Mucosa of stomach (tissue), 1 donor: ENCODE measurements around the gene PPIB.

ENCODE experiments used
- H3K27me3 ChIP-seq: one replicate; pipeline ENCODE4 v1.7.0; 2013; ENCODE audit warnings: mild to moderate bottlenecking, low read length; ENCODE audit not compliant: control insufficient read depth, insufficient read depth
- H3K36me3 ChIP-seq: one replicate; pipeline ENCODE4 v1.7.0; 2013; ENCODE audit warnings: low read length; ENCODE audit not compliant: control insufficient read depth, insufficient read depth
- H3K4me1 ChIP-seq: one replicate; pipeline ENCODE4 v1.7.0; 2013; ENCODE audit warnings: mild to moderate bottlenecking, low read length; ENCODE audit not compliant: control insufficient read depth, insufficient read depth
- H3K4me3 ChIP-seq: one replicate; pipeline ENCODE4 v1.7.0; 2013; ENCODE audit warnings: low read length
- H3K9ac ChIP-seq: one replicate; pipeline ENCODE4 v1.7.0; 2013; ENCODE audit warnings: mild to moderate bottlenecking, low read length, moderate library complexity
- H3K9me3 ChIP-seq: one replicate; pipeline ENCODE4 v1.7.0; 2013; ENCODE audit warnings: mild to moderate bottlenecking, low read length, moderate library complexity; ENCODE audit not compliant: control insufficient read depth
- donor health status: Pancreatic carcinoma.

The PPIB gene

GRCh38 chr15:64180235-64180824 is 17.5 kb upstream of the PPIB start:
- Histone ChIP-seq H3K9ac (no peak overlapping the region), H3K4me1 (no peaks in the 10 kb centered on the region), H3K36me3 (peaks cover 4% of the 10 kb centered on the region), H3K27me3 (no peaks in the 10 kb centered on the region), H3K9me3 (no peaks in the 10 kb centered on the region), H3K4me3 (no peak overlapping the region)

- Histone ChIP-seq H3K36me3 (peaks cover 3% of the 10 kb centered on the region), H3K9ac (no peak overlapping the region), H3K4me1 (peaks cover 23% of the 10 kb centered on the region), H3K27me3 (no peaks in the 10 kb centered on the region), H3K4me3 (no peak overlapping the region), H3K9me3 (no peaks in the 10 kb centered on the region)
Measured at GRCh38 chr15:64166102-64166890, 3.5 kb upstream of the PPIB start.

- peaks cover 31% of the 10 kb centered on the region for H3K4me1 ChIP-seq
- peaks cover 9% of the 10 kb centered on the region for H3K36me3 ChIP-seq
- no peak overlapping the region for H3K4me3 ChIP-seq
- H3K9ac ChIP-seq, result no peak overlapping the region
- no peaks in the 10 kb centered on the region for H3K27me3 ChIP-seq
- no peaks in the 10 kb centered on the region for H3K9me3 ChIP-seq
Measured at GRCh38 chr15:64164436-64164835, 1.6 kb upstream of the PPIB start.

- peaks cover 9% of the 10 kb centered on the region for H3K36me3 ChIP-seq
- peaks cover 31% of the 10 kb centered on the region for H3K4me1 ChIP-seq
- peak overlapping the region; percentile 63 for H3K9ac ChIP-seq
Measured at GRCh38 chr15:64163659-64164362, 989 bp upstream of the PPIB start.

GRCh38 chr15:64162478-64162868 is 349 bp downstream of the PPIB start:
- peak overlapping the region; percentile 77 for H3K9ac ChIP-seq
- peaks cover 31% of the 10 kb centered on the region for H3K4me1 ChIP-seq
- H3K9me3 ChIP-seq, result no peaks in the 10 kb centered on the region

More at GRCh38 chr15:64163659-64164362, 989 bp upstream of the PPIB start:
- H3K9me3 ChIP-seq, result no peaks in the 10 kb centered on the region
- no peaks in the 10 kb centered on the region for H3K27me3 ChIP-seq
- H3K4me3 ChIP-seq, result peak overlapping the region; percentile 53

GRCh38 chr15:64161688-64162477 is 939 bp downstream of the PPIB start:
- H3K27me3 ChIP-seq, result no peaks in the 10 kb centered on the region
- peak overlapping the region; percentile 77 for H3K9ac ChIP-seq
- peak overlapping the region; percentile 58 for H3K4me3 ChIP-seq
- peaks cover 20% of the 10 kb centered on the region for H3K36me3 ChIP-seq
- no peaks in the 10 kb centered on the region for H3K9me3 ChIP-seq
- H3K4me1 ChIP-seq, result peaks cover 31% of the 10 kb centered on the region

More at GRCh38 chr15:64162478-64162868, 349 bp downstream of the PPIB start:
- Histone ChIP-seq H3K4me3 (peak overlapping the region; percentile 58), H3K36me3 (peaks cover 17% of the 10 kb centered on the region), H3K27me3 (no peaks in the 10 kb centered on the region)

- no peaks in the 10 kb centered on the region for H3K9me3 ChIP-seq
- H3K4me3 ChIP-seq, result no peak overlapping the region
- peaks cover 24% of the 10 kb centered on the region for H3K4me1 ChIP-seq
- peaks cover 21% of the 10 kb centered on the region for H3K36me3 ChIP-seq
- no peak overlapping the region for H3K9ac ChIP-seq
- H3K27me3 ChIP-seq, result no peaks in the 10 kb centered on the region
Measured at GRCh38 chr15:64158363-64159134, 4.3 kb downstream of the PPIB start.

GRCh38 chr15:64157599-64158125 is 5.2 kb downstream of the PPIB start:
- peaks cover 29% of the 10 kb centered on the region for H3K4me1 ChIP-seq
- H3K9me3 ChIP-seq, result no peaks in the 10 kb centered on the region
- peaks cover 21% of the 10 kb centered on the region for H3K36me3 ChIP-seq
- H3K4me3 ChIP-seq, result no peak overlapping the region
- H3K27me3 ChIP-seq, result peaks cover 8% of the 10 kb centered on the region
- no peak overlapping the region for H3K9ac ChIP-seq

- H3K36me3 ChIP-seq, result peaks cover 21% of the 10 kb centered on the region
- H3K4me1 ChIP-seq, result peaks cover 32% of the 10 kb centered on the region
- no peaks in the 10 kb centered on the region for H3K9me3 ChIP-seq
- H3K9ac ChIP-seq, result no peak overlapping the region
- no peak overlapping the region for H3K4me3 ChIP-seq
- peaks cover 17% of the 10 kb centered on the region for H3K27me3 ChIP-seq
Measured at GRCh38 chr15:64156652-64157331, 6.0 kb downstream of the PPIB start.

GRCh38 chr15:64155802-64156651 is 6.8 kb downstream of the PPIB start:
- no peaks in the 10 kb centered on the region for H3K9me3 ChIP-seq
- peaks cover 36% of the 10 kb centered on the region for H3K4me1 ChIP-seq
- no peak overlapping the region for H3K9ac ChIP-seq
- no peak overlapping the region for H3K4me3 ChIP-seq
- H3K36me3 ChIP-seq, result peaks cover 21% of the 10 kb centered on the region
- H3K27me3 ChIP-seq, result peaks cover 25% of the 10 kb centered on the region
